ENCODE measurements around the gene ZNF492. TPM values are rescaled to one million over a fixed set of nuclear protein-coding genes. Genes with fewer than 3 reads are reported as not detected.
"Not testable (repeated sequence)": the region's sequence is repeated elsewhere in the genome, so short reads cannot be mapped to it uniquely, and the experiment has no call there.

Gene ZNF492
- total and polyA plus RNA-seq, 8 donors, result 0.05 to 0.31 (median 0.09) TPM; not detected in 3

DNA sequence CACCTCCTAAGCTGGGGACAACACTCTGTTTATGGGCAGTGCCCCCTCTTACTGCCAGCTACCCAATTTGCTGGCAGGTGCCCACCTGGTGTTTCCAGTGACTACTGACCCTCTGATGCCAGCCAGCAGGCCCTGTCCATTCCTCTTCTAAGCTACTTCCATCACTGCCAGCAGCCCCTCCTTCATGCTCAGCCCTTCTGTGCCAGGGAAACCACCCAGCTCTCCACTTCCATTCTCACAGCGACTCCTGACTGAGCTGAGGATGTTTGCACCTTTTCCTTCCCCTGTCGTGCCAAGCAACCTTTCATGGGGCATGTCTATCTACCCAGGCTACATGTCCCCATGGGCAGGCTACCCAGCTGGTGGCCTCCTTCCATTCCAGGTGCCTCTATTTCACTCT, 24.0 kb upstream of the ZNF492 start:
- 45 to 62% methylated on average over 2 of the region's 2 CpGs for WGBS, 2 donors
- no peaks in the 10 kb centered on the region for H3K9me3 ChIP-seq
- no peaks in the 10 kb centered on the region for H3K36me3 ChIP-seq
- FAIRE-seq (no peak), ATAC-seq (no peak), DNase-seq (no peak)
- TF ChIP-seq, protein P1, sequence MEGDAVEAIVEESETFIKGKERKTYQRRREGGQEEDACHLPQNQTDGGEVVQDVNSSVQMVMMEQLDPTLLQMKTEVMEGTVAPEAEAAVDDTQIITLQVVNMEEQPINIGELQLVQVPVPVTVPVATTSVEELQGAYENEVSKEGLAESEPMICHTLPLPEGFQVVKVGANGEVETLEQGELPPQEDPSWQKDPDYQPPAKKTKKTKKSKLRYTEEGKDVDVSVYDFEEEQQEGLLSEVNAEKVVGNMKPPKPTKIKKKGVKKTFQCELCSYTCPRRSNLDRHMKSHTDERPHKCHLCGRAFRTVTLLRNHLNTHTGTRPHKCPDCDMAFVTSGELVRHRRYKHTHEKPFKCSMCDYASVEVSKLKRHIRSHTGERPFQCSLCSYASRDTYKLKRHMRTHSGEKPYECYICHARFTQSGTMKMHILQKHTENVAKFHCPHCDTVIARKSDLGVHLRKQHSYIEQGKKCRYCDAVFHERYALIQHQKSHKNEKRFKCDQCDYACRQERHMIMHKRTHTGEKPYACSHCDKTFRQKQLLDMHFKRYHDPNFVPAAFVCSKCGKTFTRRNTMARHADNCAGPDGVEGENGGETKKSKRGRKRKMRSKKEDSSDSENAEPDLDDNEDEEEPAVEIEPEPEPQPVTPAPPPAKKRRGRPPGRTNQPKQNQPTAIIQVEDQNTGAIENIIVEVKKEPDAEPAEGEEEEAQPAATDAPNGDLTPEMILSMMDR (IDR thresholded peaks at IDR 0.05), result no peak
- H3K4me1 ChIP-seq, result no peaks in the 10 kb centered on the region
- H3K4me3 ChIP-seq, result no peak overlapping the region
- H3K27me3 ChIP-seq, result no peaks in the 10 kb centered on the region
- H3K27ac ChIP-seq, result no peak overlapping the region
- intact Hi-C loops (cut with DNase I), result no loop called here

DNA sequence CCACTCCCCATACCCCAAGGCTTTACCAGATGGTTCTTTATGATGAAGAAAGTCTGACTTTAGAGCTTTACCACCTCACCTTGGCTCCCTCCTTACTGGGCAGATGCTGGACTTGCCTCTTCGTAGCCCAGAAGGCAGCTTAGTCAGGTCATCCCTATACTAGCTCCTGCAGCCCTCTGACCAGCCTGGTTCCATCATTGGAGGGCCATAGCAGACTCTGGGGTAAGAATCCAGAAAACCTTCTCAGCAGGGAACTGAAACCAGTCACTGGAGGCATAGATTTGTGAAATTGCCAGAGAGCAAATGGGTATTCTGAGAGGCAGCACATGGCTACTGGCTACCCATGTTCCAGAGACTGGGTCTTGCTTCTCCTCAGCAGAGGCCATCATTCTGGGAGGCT, 21.8 kb upstream of the ZNF492 start:
- FAIRE-seq (no peak), ATAC-seq (no peak), DNase-seq (no peak)
- WGBS, 2 donors, result 36 to 43% methylated on average over 1 of the region's 1 CpG
- no peak overlapping the region for H3K27ac ChIP-seq
- intact Hi-C loops (cut with DNase I), result no loop called here
- H3K27me3 ChIP-seq, result no peaks in the 10 kb centered on the region
- no peak overlapping the region for H3K4me3 ChIP-seq
- no peaks in the 10 kb centered on the region for H3K4me1 ChIP-seq
- TF ChIP-seq, protein P1 (IDR thresholded peaks at IDR 0.05), result no peak
- H3K36me3 ChIP-seq, result no peaks in the 10 kb centered on the region
- H3K9me3 ChIP-seq, result no peaks in the 10 kb centered on the region

DNA sequence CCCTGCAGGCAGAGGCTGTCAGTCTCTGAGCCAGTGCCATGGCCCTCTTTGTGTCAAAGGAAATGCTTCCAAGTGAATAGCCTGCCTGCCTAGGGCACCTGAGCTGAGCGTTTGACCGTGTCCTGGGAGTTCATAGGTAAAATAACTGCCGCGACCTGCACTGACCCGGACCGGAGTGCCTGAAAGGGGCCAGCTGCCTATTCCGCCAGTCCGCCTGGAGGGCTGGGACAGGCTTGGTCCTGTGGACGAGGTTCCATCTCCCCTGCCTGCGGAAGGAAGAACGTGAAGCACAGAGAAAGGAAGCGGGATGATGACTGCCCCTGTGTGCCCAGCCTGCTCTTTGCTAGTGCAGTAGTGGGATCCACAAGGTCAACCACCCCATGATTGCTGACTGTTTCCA, 17.5 kb upstream of the ZNF492 start:
- TF ChIP-seq, protein P1 (IDR thresholded peaks at IDR 0.05), result no peak
- Histone ChIP-seq H3K4me3 (no peak overlapping the region), H3K4me1 (no peaks in the 10 kb centered on the region), H3K27me3 (no peaks in the 10 kb centered on the region), H3K27ac (no peak overlapping the region), H3K9me3 (no peaks in the 10 kb centered on the region), H3K36me3 (no peaks in the 10 kb centered on the region)
- DNase-seq, result no peak
- no peak for FAIRE-seq
- 81 to 83% methylated on average over 12 of the region's 12 CpGs for WGBS, 2 donors
- intact Hi-C loops (cut with DNase I), result no loop called here
- ATAC-seq, result no peak

DNA sequence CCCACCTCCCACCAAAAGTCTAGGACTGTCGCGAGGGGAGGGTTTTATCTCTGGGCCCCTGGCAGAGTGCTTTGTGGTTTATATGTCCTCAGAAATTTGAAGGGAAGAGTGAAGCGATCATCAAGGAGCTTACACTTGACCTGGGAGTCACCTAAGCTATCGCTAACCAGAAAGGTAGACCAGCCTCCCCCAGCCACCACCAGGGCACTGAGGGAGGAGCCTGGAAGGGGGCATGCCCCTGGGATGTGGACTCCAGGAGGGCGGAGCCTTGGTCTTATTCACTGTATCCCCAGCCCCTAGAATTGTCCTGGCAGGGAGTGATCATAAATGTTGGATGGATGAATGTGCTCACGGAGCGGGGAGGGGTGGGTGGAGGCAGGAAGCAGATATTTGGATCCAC, 16.9 kb upstream of the ZNF492 start:
- H3K9me3 ChIP-seq; H3K4me3 ChIP-seq; FAIRE-seq; ATAC-seq; H3K27me3 ChIP-seq; intact Hi-C loops (cut with DNase I); H3K36me3 ChIP-seq; H3K27ac ChIP-seq; H3K4me1 ChIP-seq; DNase-seq: not testable (repeated sequence)
- 75 to 78% methylated on average over 7 of the region's 7 CpGs for WGBS, 2 donors

DNA sequence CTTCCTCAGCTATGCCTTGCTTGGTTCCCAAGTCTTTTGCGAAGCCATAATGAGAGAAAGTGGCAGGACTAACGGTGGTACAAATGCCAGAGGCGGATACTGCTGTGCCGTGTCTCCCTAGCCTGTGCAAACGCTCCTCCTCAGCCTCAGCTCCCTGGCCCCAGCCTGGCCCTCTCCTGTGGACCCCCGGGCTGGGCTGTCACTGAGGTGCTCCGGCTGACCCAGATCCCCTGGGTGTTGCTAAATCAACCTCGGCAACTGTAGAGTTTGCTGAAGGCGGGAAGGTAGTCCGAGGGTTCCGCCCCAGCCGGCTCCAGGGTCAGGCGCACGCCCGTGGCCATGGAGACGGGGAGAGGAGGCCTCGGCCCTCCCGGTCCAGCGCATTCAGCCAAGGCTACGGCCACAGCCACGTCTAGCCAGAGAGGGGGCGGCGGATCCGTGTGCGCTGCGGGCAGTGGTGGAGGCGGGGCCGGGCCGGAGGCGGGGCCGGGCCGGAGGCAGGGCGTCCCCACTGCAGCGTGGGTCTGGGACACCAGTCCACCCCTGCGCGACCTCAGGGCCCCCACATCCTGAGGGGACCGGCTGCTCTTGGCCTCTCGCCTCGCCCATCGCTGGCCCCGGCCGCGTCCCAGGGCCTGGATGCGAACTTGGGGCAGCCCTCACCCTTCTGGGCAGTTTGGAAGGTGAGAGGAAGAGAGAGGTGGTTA, 16.4 kb upstream of the ZNF492 start:
- H3K27ac ChIP-seq, result no peak overlapping the region
- no peak overlapping the region for H3K4me3 ChIP-seq
- ATAC-seq, result peak in 2 of 4 donors; percentile 24 to 67
- no peaks in the 10 kb centered on the region for H3K9me3 ChIP-seq
- no peaks in the 10 kb centered on the region for H3K27me3 ChIP-seq
- DNase-seq, result no peak
- intact Hi-C loops (cut with DNase I), result no loop called here
- H3K4me1 ChIP-seq, result no peaks in the 10 kb centered on the region
- H3K36me3 ChIP-seq, result no peaks in the 10 kb centered on the region
- TF ChIP-seq, protein P1 (IDR thresholded peaks at IDR 0.05), result no peak
- WGBS, 2 donors, result 17 to 23% methylated on average over 28 to 44 of the region's 44 CpGs
- FAIRE-seq, result no peak

Measured in pancreas (tissue), 10 donors.